ENCODE results near the gene OTOP3. TPM values are rescaled to one million over a fixed set of nuclear protein-coding genes. Genes with fewer than 3 reads are reported as not detected.

OTOP3 gene
- total and polyA plus RNA-seq, 2 donors (not counting 3 experiments of a cell fraction or from before 2014, with no cell fraction given): not detected

DNA sequence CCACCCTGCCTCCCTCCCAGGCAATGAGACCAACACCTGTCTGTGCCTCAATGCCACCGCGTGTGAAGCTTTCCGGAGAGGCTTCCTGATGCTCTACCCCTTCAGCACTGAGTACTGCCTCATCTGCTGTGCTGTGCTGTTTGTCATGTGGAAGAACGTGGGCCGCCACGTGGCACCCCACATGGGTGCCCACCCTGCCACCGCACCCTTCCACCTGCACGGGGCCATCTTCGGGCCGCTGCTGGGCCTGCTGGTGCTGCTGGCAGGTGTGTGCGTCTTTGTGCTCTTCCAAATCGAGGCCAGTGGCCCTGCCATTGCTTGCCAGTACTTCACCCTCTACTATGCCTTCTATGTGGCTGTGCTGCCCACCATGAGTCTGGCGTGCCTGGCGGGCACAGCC is 10.9 kb downstream of the OTOP3 start:
- H3K4me1 ChIP-seq (ENCODE audit: control insufficient read depth, extremely low read depth, insufficient read depth, low read length): no peaks in the 10 kb centered on the region
- H3K4me2 ChIP-seq (ENCODE audit: insufficient read depth, low read length): no peak overlapping the region
- no peak overlapping the region for H3K27ac ChIP-seq (ENCODE audit: insufficient read depth, low read depth, low read length)
- H3K79me2 ChIP-seq (ENCODE audit: control insufficient read depth, insufficient read depth, low read length): no peaks in the 10 kb centered on the region
- no peak for TF ChIP-seq GATA2 (IDR thresholded peaks at IDR 0.05; ENCODE audit: insufficient read depth, insufficient read length, low read depth, low read length)
- no peak for TF ChIP-seq POLR2AphosphoS5 (IDR thresholded peaks at IDR 0.05; ENCODE audit: insufficient read depth, low read depth, low read length)
- TF ChIP-seq, protein P1, sequence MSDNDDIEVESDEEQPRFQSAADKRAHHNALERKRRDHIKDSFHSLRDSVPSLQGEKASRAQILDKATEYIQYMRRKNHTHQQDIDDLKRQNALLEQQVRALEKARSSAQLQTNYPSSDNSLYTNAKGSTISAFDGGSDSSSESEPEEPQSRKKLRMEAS (IDR thresholded peaks at IDR 0.05; ENCODE audit: insufficient read depth, insufficient read length): no peak
- no peak for TF ChIP-seq JUN (IDR thresholded peaks at IDR 0.05; ENCODE audit: borderline replicate concordance, insufficient read depth, insufficient read length, low read depth)
- no peak for TF ChIP-seq FOS (IDR thresholded peaks at IDR 0.05; ENCODE audit: borderline replicate concordance, insufficient read depth, low read length)
- TF ChIP-seq, protein P2, sequence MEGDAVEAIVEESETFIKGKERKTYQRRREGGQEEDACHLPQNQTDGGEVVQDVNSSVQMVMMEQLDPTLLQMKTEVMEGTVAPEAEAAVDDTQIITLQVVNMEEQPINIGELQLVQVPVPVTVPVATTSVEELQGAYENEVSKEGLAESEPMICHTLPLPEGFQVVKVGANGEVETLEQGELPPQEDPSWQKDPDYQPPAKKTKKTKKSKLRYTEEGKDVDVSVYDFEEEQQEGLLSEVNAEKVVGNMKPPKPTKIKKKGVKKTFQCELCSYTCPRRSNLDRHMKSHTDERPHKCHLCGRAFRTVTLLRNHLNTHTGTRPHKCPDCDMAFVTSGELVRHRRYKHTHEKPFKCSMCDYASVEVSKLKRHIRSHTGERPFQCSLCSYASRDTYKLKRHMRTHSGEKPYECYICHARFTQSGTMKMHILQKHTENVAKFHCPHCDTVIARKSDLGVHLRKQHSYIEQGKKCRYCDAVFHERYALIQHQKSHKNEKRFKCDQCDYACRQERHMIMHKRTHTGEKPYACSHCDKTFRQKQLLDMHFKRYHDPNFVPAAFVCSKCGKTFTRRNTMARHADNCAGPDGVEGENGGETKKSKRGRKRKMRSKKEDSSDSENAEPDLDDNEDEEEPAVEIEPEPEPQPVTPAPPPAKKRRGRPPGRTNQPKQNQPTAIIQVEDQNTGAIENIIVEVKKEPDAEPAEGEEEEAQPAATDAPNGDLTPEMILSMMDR (IDR thresholded peaks at IDR 0.05; ENCODE audit: extremely low read depth in 1 of 2, insufficient read depth in 1 of 2, low read depth in 1 of 2, low read length in 2 of 2): no peak
- TF ChIP-seq MYC (IDR thresholded peaks at IDR 0.05; ENCODE audit: low read depth, low read length): no peak
- TF ChIP-seq EZH2 (IDR thresholded peaks at IDR 0.05; ENCODE audit: borderline replicate concordance, low read depth, low read length, severe bottlenecking): no peak
- no peak for TF ChIP-seq POLR2A (IDR thresholded peaks at IDR 0.05; ENCODE audit: low read depth, low read length)
- ChIA-PET CTCF (interaction anchor here (1.0 kb wide), 1 partner anchor 23 kb away, joined by 3 read pairs; the partner anchor contains the start of gene OTOP2), POLR2A (no interaction called here)
- H3K9ac ChIP-seq (replicated peaks; ENCODE audit: extremely low read depth, insufficient read depth, low read length): no peak overlapping the region
- FAIRE-seq (no peak), DNase-seq (ENCODE audit: low read depth, low spot score) (no peak)
- BruUV-seq (replicated peaks): no TSS peak
- peaks cover 0 to 2% of the 10 kb centered on the region in 2 experiments for H3K27me3 ChIP-seq (ENCODE audit: control insufficient read depth in 2 of 2, insufficient read depth in 2 of 2, low read length in 2 of 2)
- H3K9me3 ChIP-seq (replicated peaks; ENCODE audit: control insufficient read depth, insufficient read depth, low read length): no peaks in the 10 kb centered on the region
- no peaks in the 10 kb centered on the region for H3K36me3 ChIP-seq (ENCODE audit: control insufficient read depth in 2 of 2, extremely low read depth in 1 of 2, insufficient read depth in 2 of 2, low read length in 2 of 2)
- no peaks in the 10 kb centered on the region for H4K20me1 ChIP-seq (replicated peaks; ENCODE audit: control insufficient read depth, extremely low read depth, insufficient read depth, low read length)
- dilution Hi-C loops (cut with MboI; ENCODE audit: extremely low pct_ligation_motif_present, low sequenced_read_pairs): no loop called here
- intact Hi-C loops (cut with micrococcal nuclease): no loop called here
- no peak overlapping the region for H2AFZ ChIP-seq (ENCODE audit: low read depth, low read length)
- H3K9me1 ChIP-seq (replicated peaks; ENCODE audit: control insufficient read depth, extremely low read depth, insufficient read depth, low read length): no peaks in the 10 kb centered on the region
- H3K4me3 ChIP-seq (replicated peaks in 1 of 3; ENCODE audit: insufficient read depth in 1 of 3, low read depth in 1 of 3, low read length in 3 of 3): no peak overlapping the region

Data from endothelial cell of umbilical vein (primary cell).